Lung microvascular endothelial cell (primary cell): ENCODE measurements around the gene KRT31. TPM values are rescaled to one million over a fixed set of nuclear protein-coding genes. Genes with fewer than 3 reads are reported as not detected.
"Not testable (repeated sequence)": the region's sequence is repeated elsewhere in the genome, so short reads cannot be mapped to it uniquely, and the experiment has no call there.

ENCODE experiments used
- DNase-seq, 2 donors: peaks; one replicate each; pipeline versions ENCODE4 v3.0.0 to v3.0.0-alpha.2; 2010; ENCODE audit warnings: low read depth in 2 of 2
- total RNA-seq: library from RNA; depleted of rRNA; stranded (reverse); fragments of >200 nt; gene quantifications from 2 replicates; pipeline ENCODE4 v1.2.1, GENCODE V29; 2014

Gene KRT31
- total RNA-seq = not detected in 2 replicates

- DNase-seq = no peak
Measured at GRCh38 chr17:41396996-41397660, at the start of gene KRT31. Gene KRT31 (minus strand): TSS chr17:41397608. CDS start chr17:41397539, 69 bp downstream.

- DNase-seq = no peak
Measured at GRCh38 chr17:41446806-41447205, 49.4 kb upstream of the KRT31 start.

GRCh38 chr17:41444640-41445039 lies 47.2 kb upstream of the KRT31 start:
- DNase-seq = no peak

GRCh38 chr17:41444186-41444585 lies 46.8 kb upstream of the KRT31 start:
- no peak for DNase-seq

GRCh38 chr17:41442739-41443138 lies 45.3 kb upstream of the KRT31 start:
- no peak for DNase-seq

- no peak for DNase-seq
Measured at GRCh38 chr17:41440531-41441033, 43.2 kb upstream of the KRT31 start, which contains the start of gene KRT38. Gene KRT38 (minus strand): TSS chr17:41440983. CDS start chr17:41440921, 62 bp downstream.

GRCh38 chr17:41439375-41439774 lies 42.0 kb upstream of the KRT31 start:
- DNase-seq = no peak

GRCh38 chr17:41437769-41438168 lies 40.4 kb upstream of the KRT31 start:
- no peak for DNase-seq

GRCh38 chr17:41437254-41437653 lies 39.8 kb upstream of the KRT31 start:
- DNase-seq = no peak

GRCh38 chr17:41434415-41434814 lies 37.0 kb upstream of the KRT31 start:
- no peak for DNase-seq

- DNase-seq = no peak
Measured at GRCh38 chr17:41434005-41434404, 36.6 kb upstream of the KRT31 start.

GRCh38 chr17:41433586-41433985 lies 36.2 kb upstream of the KRT31 start:
- DNase-seq = no peak

GRCh38 chr17:41430376-41430775 lies 33.0 kb upstream of the KRT31 start:
- DNase-seq = not testable (repeated sequence)

- no peak for DNase-seq
Measured at GRCh38 chr17:41429667-41430066, 32.3 kb upstream of the KRT31 start.

- DNase-seq = no peak
Measured at GRCh38 chr17:41428591-41429291, 31.3 kb upstream of the KRT31 start.

GRCh38 chr17:41424111-41424635 lies 26.8 kb upstream of the KRT31 start, which contains the start of gene KRT37:
Gene KRT37 (minus strand): TSS chr17:41424585. CDS start chr17:41424523, 62 bp downstream.
- DNase-seq = no peak

GRCh38 chr17:41422586-41422985 lies 25.2 kb upstream of the KRT31 start:
- DNase-seq = not testable (repeated sequence)

- DNase-seq = no peak
Measured at GRCh38 chr17:41421617-41422016, 24.2 kb upstream of the KRT31 start.

GRCh38 chr17:41421116-41421515 lies 23.7 kb upstream of the KRT31 start:
- no peak for DNase-seq

GRCh38 chr17:41420134-41420533 lies 22.7 kb upstream of the KRT31 start:
- no peak for DNase-seq

- no peak for DNase-seq
Measured at GRCh38 chr17:41419716-41420115, 22.3 kb upstream of the KRT31 start.

- no peak for DNase-seq
Measured at GRCh38 chr17:41418116-41418860, 20.9 kb upstream of the KRT31 start.
